GM18951 (cell line): ENCODE results near the gene INTS12.
"Not testable (repeated sequence)": the region's sequence is repeated elsewhere in the genome, so short reads cannot be mapped to it uniquely, and the experiment has no call there.

Experiments
- POLR2A ChIP-seq: IDR thresholded peaks from 4 replicates; pipeline ENCODE4 v1.6.1; 2011; ENCODE audit warnings: mild to moderate bottlenecking; ENCODE audit not compliant: insufficient read length, insufficient read depth; ENCODE audit errors: extremely low read depth
- in situ Hi-C: fragments of 300-500 bp; cut with MboI; formaldehyde crosslinking; loops from one replicate; pipeline ENCODE4 v1.12.0; 2022; ENCODE audit warnings: low sequenced_read_pairs, mixed read lengths, inconsistent platforms; ENCODE audit not compliant: unreplicated experiment

Gene INTS12

DNA sequence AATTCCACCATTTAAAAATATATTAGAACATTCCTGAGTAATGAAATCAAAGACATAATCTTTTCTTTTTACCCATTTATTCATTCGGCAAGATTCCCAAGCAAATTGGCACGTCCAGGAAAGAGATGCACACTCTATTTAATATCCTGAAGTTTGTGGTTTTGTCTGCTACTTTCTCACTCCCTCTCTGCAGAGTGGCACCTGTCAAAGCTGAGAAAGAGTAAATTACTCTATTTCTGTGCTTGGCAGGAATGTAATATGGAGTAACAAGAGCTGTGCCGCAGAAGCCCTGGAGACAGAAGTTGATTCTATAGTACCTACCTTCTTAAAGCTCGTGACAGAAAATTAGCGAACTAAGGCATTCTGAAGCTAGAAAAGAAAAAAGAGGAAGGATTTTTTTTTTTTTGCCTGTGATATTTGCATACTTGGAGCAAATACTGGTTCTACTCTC lies 5.6 kb upstream of the INTS12 start:
- no peak for TF ChIP-seq POLR2A
- in situ Hi-C loops, result loop anchor here (25.0 kb wide), 1 partner anchor 202 kb away; no protein-coding TSS in a partner anchor

DNA sequence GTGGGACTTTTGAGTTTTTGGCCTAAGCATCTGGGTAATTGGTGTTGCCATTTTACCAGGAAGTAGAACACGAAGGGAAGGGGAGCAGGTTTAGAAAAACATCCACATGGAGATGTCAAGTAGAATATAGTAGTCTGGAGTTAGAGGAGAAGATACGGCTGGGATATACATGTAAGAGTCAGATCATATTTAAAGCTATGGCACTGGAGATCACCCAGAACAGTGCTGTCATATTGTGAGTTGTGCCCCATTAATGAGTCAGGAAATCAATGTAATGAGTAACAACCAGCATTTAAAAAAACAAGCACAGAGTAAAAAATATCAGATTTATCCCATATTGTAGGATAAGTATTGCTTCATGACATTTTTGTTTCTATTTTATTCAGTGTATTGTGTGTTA lies 4.3 kb upstream of the INTS12 start:
- in situ Hi-C loops, result loop anchor here (25.0 kb wide), 1 partner anchor 200 kb away; no protein-coding TSS in a partner anchor
- TF ChIP-seq POLR2A, result no peak

DNA sequence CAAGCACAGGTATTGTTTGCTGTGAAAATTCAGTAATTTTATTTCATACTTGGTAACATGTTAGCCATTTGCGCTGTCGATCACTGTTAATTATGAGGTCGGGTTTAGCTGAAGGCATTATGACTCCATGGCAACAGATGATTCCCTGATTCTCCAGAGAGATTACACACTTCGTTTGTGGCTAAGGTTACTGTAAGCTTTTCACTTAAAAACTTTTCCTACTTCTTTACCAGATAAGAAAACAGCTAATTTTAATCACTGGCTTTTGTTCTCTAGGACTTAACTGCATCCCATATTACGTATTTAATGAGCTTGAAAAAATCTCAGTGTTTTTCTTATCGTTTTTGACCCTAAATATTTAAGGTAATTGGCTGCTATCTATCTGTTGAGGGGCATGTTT lies 2.2 kb upstream of the INTS12 start:
- no peak for TF ChIP-seq POLR2A
- in situ Hi-C loops, result loop anchor here (25.0 kb wide), 1 partner anchor 198 kb away; no protein-coding TSS in a partner anchor

DNA sequence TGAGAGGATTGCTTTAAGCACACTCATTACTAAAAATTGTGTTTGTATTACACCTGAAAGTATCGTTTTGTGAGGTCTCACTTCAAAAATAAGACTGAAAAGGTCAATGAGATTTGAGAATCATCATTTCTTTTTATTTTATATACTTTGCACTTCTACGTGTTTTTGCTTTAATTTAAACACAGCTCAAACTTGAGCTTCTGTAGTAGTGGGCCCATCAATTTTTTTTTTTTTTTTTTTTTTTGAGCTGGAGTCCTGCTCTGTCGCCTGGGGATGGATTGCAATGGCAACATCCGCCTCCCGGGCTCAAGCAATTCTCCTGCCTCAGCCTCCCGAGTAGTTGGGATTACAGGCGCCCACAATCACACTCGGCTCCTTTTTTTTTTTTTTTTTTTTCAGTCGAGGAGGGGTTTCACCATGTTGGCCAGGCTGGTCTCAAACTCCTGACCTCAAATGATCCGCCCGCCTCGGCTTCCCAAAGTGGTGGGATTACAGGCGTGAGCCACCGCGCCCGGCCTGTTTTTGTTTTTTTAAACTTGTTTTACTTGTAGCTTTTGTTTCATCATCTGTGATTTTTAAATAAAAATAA lies 1.6 kb upstream of the INTS12 start:
- in situ Hi-C loops, result loop anchor here (25.0 kb wide), 1 partner anchor 198 kb away; no protein-coding TSS in a partner anchor
- TF ChIP-seq POLR2A, result no peak

DNA sequence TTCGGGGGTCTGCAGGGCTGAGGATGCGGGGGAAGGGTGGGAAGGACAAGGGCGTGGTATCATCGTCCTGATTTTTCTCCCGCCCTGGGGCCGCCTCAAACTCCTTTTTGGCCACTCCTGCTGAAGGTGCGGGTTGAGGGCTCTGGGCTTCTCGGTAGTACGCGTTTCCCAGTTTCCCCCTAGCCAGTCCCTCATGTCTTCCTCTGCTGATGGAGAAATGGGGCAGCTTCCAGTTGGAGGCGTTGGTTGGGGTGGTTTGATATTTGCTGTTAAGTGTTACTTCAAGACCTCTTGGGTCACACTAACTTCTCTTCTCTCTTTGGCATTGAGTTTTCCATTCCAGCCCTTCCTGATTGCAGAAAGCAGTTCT lies 577 bp upstream of the INTS12 start:
- TF ChIP-seq POLR2A, result no peak
- in situ Hi-C loops, result loop anchor here (25.0 kb wide), 1 partner anchor 197 kb away; no protein-coding TSS in a partner anchor

DNA sequence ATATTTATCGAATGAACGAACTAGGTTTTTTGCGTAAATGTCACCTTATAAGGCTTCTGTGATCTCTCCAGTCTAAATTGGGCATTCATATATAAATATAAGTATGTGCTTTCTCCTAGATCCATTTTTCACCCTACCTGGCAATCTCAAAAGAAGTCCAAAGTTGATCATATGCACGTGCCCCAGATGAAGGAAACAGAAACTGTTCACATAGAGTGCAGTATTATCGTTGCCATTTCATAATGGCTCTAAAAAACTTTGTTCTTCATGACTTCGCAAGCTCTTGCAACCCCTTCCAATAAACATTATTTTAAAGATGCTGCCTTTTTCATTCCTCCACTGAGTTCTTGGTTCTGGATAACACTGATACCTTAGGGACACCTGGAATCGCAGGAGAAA lies 708 bp downstream of the INTS12 start:
- TF ChIP-seq POLR2A, result no peak
- in situ Hi-C loops, result loop anchor here (25.0 kb wide), 1 partner anchor 195 kb away; no protein-coding TSS in a partner anchor

DNA sequence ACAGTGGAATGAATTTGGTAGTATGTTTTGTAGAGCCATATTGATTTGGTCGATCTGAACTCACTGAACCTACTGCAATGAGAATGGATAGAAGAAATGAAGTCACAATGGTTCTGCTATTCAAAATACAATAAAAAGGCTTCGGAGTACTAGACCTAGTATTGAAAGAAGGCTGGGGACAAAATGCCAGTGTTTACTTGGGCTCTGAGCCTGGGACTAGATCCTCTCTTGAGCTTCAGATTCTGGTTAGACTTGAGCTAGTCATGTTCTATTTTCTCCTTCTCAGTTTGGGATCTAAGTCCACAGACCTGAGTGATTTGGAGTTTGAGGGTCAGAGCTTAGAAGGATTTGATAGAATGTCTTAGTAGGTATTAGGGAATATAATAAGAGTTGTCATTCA lies 9.9 kb downstream of the INTS12 start:
- TF ChIP-seq POLR2A, result no peak
- in situ Hi-C loops, result no loop called here

DNA sequence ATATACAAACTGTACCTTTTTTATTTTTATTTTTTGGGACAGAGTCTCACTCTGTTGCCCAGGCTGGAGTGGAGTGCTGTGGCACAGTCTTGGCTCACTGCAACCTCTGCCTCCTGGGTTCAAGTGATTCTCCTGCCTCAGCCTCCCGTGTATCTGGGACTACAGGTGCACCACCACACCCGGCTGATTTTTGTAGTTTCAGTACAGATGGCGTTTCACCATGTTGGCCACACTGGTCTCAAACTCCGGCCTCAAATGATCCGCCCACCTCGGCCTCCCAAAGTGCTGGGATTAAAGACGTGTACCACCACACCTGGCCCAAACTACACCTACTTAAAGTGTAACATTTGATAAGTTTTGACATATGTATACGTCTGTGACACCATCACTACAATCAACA lies 12.7 kb downstream of the INTS12 start:
- in situ Hi-C loops, result not testable (repeated sequence)

DNA sequence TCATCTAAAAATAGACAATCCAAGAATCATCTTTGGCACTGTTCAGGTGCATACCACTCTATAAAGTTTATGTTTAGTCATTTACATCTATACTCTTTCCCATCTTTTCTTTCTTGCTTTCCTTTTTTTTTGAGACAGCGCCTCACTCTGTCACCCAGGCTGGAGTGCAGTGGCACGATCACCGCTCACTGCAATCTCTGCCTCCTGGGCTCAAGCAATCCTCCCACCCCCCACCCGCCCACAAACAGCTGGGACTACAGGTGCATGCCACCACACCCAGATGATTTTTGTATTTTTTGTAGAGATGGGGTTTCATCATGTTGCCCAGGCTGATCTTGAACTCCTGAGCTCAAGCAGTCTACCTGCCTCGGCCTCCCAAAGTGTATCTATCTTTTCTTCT lies 13.7 kb downstream of the INTS12 start:
- in situ Hi-C loops, result not testable (repeated sequence)

DNA sequence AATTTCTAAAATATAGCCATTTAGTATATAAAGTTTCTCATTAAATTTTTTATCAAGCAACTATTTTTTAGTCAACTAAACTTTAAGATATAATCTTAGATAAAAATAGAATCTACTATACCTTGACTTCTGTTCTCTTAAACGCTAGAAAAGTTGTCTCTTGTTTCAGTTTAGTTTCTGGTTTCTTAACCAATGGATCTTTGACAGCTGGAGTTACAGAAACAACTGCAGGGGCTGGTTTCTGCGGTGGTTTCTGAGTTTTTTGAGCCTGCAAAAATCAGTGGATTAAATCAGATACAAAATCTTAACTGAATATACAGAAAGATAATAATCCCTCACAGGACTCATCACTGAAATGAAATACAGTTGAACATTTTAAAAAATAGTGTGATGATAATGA lies 21.9 kb downstream of the INTS12 start:
- TF ChIP-seq POLR2A, result no peak
- in situ Hi-C loops, result no loop called here

DNA sequence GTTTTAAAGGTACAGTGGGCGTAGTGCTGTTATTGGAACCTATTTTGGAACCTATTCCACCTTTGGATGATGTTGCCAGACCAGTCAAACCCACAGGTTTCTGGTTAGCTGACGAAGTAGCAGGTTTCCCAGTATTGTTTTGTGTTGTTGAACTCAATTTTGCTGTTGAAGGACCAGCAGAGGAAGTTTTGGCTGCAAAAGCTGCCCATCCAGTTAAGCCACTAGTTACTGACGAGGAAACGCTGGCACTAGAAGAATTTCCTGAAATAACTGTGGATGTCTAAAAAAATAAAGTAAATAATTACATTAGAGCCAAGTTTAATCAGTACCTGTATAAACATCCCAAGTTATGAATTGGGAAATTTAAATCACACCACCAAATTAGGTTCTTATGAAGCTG lies 25.5 kb downstream of the INTS12 start:
- TF ChIP-seq POLR2A, result no peak
- in situ Hi-C loops, result no loop called here

DNA sequence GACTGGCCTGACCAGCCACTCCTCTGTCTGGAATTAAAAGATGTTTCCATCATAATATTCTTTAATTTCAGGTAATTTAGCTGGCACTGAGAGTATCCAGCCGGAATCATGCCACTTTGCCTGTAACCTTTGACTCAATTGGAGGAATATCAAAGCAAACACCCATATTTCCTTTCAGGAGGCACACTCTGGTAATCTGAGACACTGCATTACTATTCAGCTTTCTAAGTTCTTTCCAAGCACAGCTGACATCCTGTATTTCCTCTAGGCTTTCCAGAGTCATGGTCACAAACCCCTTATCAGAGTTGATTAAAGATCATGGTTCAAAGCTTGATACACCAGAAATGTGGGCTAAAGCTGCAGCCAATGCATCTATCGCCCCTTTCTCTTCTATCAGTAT lies 29.3 kb downstream of the INTS12 start:
- TF ChIP-seq POLR2A, result no peak
- in situ Hi-C loops, result no loop called here

DNA sequence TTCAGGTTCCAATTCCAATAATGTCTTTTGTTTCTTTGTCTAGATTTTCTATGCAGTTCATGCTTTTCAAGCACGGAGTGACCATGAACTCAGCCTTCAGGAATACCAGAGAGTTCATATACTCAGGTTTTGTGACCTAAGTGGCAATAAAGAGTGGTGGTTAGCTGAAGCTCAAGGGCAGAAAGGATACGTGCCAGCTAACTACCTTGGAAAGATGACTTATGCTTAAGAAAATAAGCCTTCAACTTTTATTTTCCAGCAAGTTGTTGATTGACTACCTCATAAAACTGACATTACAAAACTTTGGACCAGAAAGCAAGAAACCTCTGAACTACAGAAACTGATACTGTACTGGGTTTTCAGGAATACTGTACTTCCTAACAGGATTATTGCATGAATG lies 30.8 kb downstream of the INTS12 start:
- in situ Hi-C loops, result no loop called here
- no peak for TF ChIP-seq POLR2A

DNA sequence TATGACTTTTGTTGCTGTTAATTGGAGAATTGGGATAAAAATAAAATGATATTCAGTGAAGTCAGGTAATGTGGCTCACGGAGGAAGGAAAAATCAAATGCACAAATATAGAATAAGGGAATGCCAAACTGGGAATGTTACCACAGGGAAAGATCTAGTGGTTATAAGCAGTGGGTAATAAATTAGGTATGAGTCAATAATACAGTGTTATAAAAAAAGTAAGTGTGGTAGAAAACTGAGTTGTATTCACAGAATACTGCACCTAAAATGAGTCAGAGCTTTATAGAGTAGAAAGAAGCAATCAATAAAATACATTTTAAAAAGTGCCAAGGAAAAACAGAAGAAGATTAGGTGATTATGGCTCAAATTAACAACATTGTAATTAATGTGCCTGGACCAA lies 34.5 kb downstream of the INTS12 start:
- in situ Hi-C loops, result no loop called here

DNA sequence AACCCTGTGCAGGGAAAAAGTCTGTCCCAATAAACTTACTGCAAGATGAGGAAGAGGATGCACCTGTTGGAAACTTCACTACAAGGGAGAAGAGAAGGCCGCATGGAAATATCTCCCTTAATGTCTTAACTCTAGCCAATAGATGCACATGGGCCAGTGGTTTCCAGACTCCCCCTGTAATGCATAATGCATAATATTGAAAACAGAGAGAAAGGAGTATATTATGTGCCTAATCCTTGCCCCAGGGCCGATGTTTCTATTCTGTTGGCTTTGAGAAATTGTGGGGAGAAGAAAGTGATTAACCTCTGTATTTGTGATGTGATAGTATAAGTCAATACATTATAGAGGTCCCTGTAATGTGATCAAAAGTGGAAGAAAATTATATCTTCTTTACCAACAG lies 37.2 kb downstream of the INTS12 start:
- no peak for TF ChIP-seq POLR2A
- in situ Hi-C loops, result no loop called here

More for the DNA sequence above, 34.5 kb downstream of the INTS12 start:
- no peak for TF ChIP-seq POLR2A
